ENCODE measurements around the gene PDK2. TPM values are rescaled to one million over a fixed set of nuclear protein-coding genes. Genes with fewer than 3 reads are reported as not detected.

The PDK2 gene
- total RNA-seq, 1 experiment from 2014 or later: 31.9 TPM

DNA sequence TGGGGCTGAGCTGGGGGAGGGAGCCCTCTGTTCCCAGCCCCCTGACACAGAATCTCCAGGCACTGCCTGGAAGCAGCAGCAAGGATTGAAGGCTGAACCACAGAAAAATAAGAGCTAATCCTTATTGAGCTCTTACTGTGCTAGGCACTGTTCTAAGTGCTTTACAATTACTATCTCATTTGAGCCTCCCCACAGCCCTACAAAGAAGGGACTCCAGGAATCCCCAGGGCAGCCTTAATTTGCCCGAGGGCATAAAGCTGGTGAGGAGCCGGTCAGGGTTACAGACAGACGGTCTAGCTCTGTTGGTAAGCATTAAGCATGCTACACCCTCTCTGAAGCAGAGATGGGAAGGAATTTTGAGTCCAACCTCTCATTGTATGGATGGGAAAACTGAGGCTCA lies 27.8 kb downstream of the PDK2 start:
- no peaks in the 10 kb centered on the region for H3K36me3 ChIP-seq (ENCODE audit: low read depth, low read length)
- H3K9ac ChIP-seq (ENCODE audit: low read length): no peak overlapping the region
- no peak for ATAC-seq
- no peak overlapping the region for H3K4me3 ChIP-seq (ENCODE audit: low read length)
- no peaks in the 10 kb centered on the region for H3K9me2 ChIP-seq (replicated peaks; ENCODE audit: low read length)
- H3K4me2 ChIP-seq (ENCODE audit: low read length): no peak overlapping the region
- peaks cover 5% of the 10 kb centered on the region; the same call in 1 of the 2 replicates for H3K27me3 ChIP-seq (ENCODE audit: low read length)
- ChIA-PET CTCF (no interaction called here), POLR2A (ENCODE audit: unreplicated experiment) (no interaction called here)
- no peaks in the 10 kb centered on the region for H3K79me2 ChIP-seq (ENCODE audit: low read length)
- intact Hi-C loops (cut with micrococcal nuclease): no loop called here
- H3K27ac ChIP-seq (ENCODE audit: low read length): no peak overlapping the region
- no TSS peak for BruUV-seq (replicated peaks)
- H3F3A ChIP-seq (ENCODE audit: low read length, unreplicated experiment): no peaks in the 10 kb centered on the region
- no peak for DNase-seq
- no peaks in the 10 kb centered on the region for H3K9me3 ChIP-seq (ENCODE audit: low read length)
- TF ChIP-seq, protein P1, sequence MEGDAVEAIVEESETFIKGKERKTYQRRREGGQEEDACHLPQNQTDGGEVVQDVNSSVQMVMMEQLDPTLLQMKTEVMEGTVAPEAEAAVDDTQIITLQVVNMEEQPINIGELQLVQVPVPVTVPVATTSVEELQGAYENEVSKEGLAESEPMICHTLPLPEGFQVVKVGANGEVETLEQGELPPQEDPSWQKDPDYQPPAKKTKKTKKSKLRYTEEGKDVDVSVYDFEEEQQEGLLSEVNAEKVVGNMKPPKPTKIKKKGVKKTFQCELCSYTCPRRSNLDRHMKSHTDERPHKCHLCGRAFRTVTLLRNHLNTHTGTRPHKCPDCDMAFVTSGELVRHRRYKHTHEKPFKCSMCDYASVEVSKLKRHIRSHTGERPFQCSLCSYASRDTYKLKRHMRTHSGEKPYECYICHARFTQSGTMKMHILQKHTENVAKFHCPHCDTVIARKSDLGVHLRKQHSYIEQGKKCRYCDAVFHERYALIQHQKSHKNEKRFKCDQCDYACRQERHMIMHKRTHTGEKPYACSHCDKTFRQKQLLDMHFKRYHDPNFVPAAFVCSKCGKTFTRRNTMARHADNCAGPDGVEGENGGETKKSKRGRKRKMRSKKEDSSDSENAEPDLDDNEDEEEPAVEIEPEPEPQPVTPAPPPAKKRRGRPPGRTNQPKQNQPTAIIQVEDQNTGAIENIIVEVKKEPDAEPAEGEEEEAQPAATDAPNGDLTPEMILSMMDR (conservative IDR thresholded peaks at IDR 0.05; ENCODE audit: low read depth, low read length): no peak
- TF ChIP-seq EZH2phosphoT487 (IDR thresholded peaks at IDR 0.05; ENCODE audit: borderline replicate concordance, low read length) (no peak), EZH2 (IDR thresholded peaks at IDR 0.05; ENCODE audit: low read length, unreplicated experiment) (no peak)
- no peaks in the 10 kb centered on the region for H4K20me1 ChIP-seq (ENCODE audit: low read length)
- H3K4me1 ChIP-seq (ENCODE audit: insufficient read depth, low read length): no peaks in the 10 kb centered on the region
- no peak overlapping the region for H2AFZ ChIP-seq (ENCODE audit: low read length)

DNA sequence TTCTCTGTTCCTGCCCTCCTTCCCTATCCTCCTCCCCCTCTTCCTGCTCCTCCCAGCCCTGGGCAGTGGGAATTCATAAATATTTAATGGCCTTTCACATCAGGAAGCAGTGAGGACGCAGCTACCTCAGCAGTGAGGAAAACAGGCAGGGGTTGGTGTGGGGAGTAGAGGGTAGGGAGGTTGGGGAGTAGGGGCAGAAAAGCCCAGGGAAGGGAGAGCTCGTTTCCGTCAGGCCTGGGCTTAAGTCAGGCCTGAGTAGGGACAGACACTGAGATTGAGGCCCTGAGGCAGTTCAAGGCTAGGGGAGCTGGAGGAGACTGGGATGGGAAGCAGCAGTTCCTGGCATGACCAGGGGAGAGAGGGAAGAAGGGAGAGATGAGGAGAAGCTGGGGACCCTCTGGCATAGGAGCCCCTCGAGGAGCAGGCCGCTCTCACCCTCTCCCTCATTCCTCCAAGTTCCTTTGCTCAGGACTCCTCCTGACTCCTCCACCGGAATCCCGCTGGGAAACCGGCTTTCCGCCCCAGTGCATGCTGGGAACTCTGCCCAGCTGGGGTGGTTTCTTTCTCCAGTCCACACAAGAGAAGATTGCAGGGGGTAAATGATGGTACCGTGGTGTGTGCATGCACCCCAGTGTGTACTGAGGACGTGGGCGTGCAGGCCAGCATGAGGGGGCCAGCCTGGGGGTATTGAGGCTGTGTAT lies 28.6 kb downstream of the PDK2 start:
- H3F3A ChIP-seq (ENCODE audit: low read length, unreplicated experiment): no peaks in the 10 kb centered on the region
- H2AFZ ChIP-seq (ENCODE audit: low read length): peak overlapping the region; percentile 7; the same call in 1 of the 2 replicates
- no peaks in the 10 kb centered on the region for H3K9me3 ChIP-seq (ENCODE audit: low read length)
- H3K4me3 ChIP-seq (ENCODE audit: low read length): no peak overlapping the region
- peaks cover 5% of the 10 kb centered on the region; the same call in 1 of the 2 replicates for H3K27me3 ChIP-seq (ENCODE audit: low read length)
- ATAC-seq (peak; percentile 61), DNase-seq (no peak)
- no peaks in the 10 kb centered on the region for H3K9me2 ChIP-seq (replicated peaks; ENCODE audit: low read length)
- H3K4me1 ChIP-seq (ENCODE audit: insufficient read depth, low read length): no peaks in the 10 kb centered on the region
- intact Hi-C loops (cut with micrococcal nuclease): no loop called here
- CTCF ChIA-PET: no interaction called here
- H3K27ac ChIP-seq (ENCODE audit: low read length): no peak overlapping the region
- no peaks in the 10 kb centered on the region for H3K36me3 ChIP-seq (ENCODE audit: low read depth, low read length)
- TF ChIP-seq EZH2phosphoT487 (IDR thresholded peaks at IDR 0.05; ENCODE audit: borderline replicate concordance, low read length) (no peak), EZH2 (IDR thresholded peaks at IDR 0.05; ENCODE audit: low read length, unreplicated experiment) (no peak)
- TF ChIP-seq, protein P1 (conservative IDR thresholded peaks at IDR 0.05; ENCODE audit: low read depth, low read length): no peak
- no peaks in the 10 kb centered on the region for H4K20me1 ChIP-seq (ENCODE audit: low read length)
- POLR2A ChIA-PET (ENCODE audit: unreplicated experiment): interaction anchor here (1.1 kb wide), 1 partner anchor 68 kb away, joined by 7 read pairs; no protein-coding TSS in a partner anchor
- no peaks in the 10 kb centered on the region for H3K79me2 ChIP-seq (ENCODE audit: low read length)
- no peak overlapping the region for H3K4me2 ChIP-seq (ENCODE audit: low read length)
- no TSS peak for BruUV-seq (replicated peaks)
- H3K9ac ChIP-seq (ENCODE audit: low read length): no peak overlapping the region

- Histone ChIP-seq H3K27ac (ENCODE audit: low read length) (no peak overlapping the region), H3K4me3 (ENCODE audit: low read length) (no peak overlapping the region), H3K9me3 (ENCODE audit: low read length) (no peaks in the 10 kb centered on the region), H2AFZ (ENCODE audit: low read length) (no peak overlapping the region), H3F3A (ENCODE audit: low read length, unreplicated experiment) (no peaks in the 10 kb centered on the region), H3K79me2 (ENCODE audit: low read length) (no peaks in the 10 kb centered on the region), H3K9ac (ENCODE audit: low read length) (no peak overlapping the region), H3K4me2 (ENCODE audit: low read length) (no peak overlapping the region), H3K27me3 (ENCODE audit: low read length) (peaks cover 17% of the 10 kb centered on the region), H4K20me1 (ENCODE audit: low read length) (no peaks in the 10 kb centered on the region), H3K4me1 (ENCODE audit: insufficient read depth, low read length) (peaks cover 3% of the 10 kb centered on the region; the same call in 1 of the 2 replicates), H3K36me3 (ENCODE audit: low read depth, low read length) (no peaks in the 10 kb centered on the region), H3K9me2 (replicated peaks; ENCODE audit: low read length) (no peaks in the 10 kb centered on the region)
- ChIA-PET CTCF (no interaction called here), POLR2A (ENCODE audit: unreplicated experiment) (no interaction called here)
- no peak for ATAC-seq
- TF ChIP-seq EZH2 (IDR thresholded peaks at IDR 0.05; ENCODE audit: low read length, unreplicated experiment): no peak
- DNase-seq: no peak
- no TSS peak for BruUV-seq (replicated peaks)
- intact Hi-C loops (cut with micrococcal nuclease): no loop called here
These were observed 30.4 kb downstream of the PDK2 start for GRCh38 chr17:50125420-50125997.
